MM.1S (cell line): ENCODE results near the gene USP6NL.

Experiments
- EZH2 ChIP-seq: fragments of 300-600 bp; sonication (generic); optimal IDR thresholded peaks from 2 replicates; pipeline ENCODE3; 2017; ENCODE audit warnings: low read depth, mild to moderate bottlenecking, antibody characterized with exemption, low read length, mixed read lengths
- EZH2phosphoT487 ChIP-seq: fragments of 300-600 bp; sonication (generic); IDR thresholded peaks from 2 replicates; pipeline ENCODE4 v1.6.1; 2018; ENCODE audit warnings: antibody characterized with exemption, low read length
- TF ChIP-seq, protein P1 (sequence below): fragments of 300-600 bp; sonication (generic); IDR thresholded peaks from 2 replicates; pipeline ENCODE4 v1.5.1; 2016; ENCODE audit warnings: antibody characterized with exemption, low read length, mixed read lengths

DNA sequence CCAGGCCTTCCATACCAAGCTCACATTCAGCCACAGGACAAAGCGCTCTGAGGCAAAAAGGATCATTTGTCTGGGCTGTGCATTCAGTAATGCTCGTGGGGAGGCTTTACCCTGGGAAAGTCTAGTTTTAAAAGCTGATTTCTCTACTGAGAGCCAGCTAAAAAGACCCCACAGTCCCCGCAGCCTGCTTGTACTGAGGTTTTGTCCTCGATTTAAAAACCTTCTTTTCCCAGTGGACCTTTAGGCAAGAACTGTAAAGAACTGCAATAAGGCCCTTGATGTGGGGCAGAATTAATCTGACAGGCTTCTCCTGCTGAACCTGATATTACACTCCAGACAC is 180.3 kb downstream of the USP6NL start:
- TF ChIP-seq, protein P1, sequence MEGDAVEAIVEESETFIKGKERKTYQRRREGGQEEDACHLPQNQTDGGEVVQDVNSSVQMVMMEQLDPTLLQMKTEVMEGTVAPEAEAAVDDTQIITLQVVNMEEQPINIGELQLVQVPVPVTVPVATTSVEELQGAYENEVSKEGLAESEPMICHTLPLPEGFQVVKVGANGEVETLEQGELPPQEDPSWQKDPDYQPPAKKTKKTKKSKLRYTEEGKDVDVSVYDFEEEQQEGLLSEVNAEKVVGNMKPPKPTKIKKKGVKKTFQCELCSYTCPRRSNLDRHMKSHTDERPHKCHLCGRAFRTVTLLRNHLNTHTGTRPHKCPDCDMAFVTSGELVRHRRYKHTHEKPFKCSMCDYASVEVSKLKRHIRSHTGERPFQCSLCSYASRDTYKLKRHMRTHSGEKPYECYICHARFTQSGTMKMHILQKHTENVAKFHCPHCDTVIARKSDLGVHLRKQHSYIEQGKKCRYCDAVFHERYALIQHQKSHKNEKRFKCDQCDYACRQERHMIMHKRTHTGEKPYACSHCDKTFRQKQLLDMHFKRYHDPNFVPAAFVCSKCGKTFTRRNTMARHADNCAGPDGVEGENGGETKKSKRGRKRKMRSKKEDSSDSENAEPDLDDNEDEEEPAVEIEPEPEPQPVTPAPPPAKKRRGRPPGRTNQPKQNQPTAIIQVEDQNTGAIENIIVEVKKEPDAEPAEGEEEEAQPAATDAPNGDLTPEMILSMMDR, result no peak
- TF ChIP-seq EZH2 (no peak), EZH2phosphoT487 (no peak)
